GM12892 (cell line): ENCODE data around the gene PHYHIPL.

Experiments
- POLR2A ChIP-seq: IDR thresholded peaks from 2 replicates; pipeline ENCODE4 v1.6.1; 2011; ENCODE audit warnings: low read depth, low read length, control low read depth
- POLR2AphosphoS5 ChIP-seq: IDR thresholded peaks from 2 replicates; pipeline ENCODE4 v1.6.1; 2011; ENCODE audit warnings: low read depth, low read length, control low read depth
- TAF1 ChIP-seq: IDR thresholded peaks from 2 replicates; pipeline ENCODE4 v1.6.1; 2011; ENCODE audit warnings: low read depth, mild to moderate bottlenecking, control low read depth, low read length, borderline replicate concordance

DNA sequence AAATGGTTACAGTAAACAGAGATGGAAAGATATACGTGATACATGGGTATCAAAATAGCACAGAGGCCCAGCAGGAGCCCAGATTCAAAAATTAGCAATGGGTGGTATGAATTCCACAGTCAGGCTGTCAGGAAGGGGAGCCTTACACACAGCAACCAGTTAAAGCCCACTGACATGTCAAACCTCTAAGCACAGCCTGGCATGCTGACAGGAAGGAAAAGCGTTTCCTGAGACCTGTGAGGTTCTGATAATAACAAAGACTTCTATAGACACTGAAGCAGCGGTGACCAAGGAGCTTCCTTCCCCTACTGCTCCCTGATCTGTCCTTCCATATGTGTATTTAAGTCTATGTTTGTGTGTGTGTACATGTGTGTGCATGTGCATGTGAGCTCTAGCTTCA lies 89.9 kb downstream of the PHYHIPL start:
- TF ChIP-seq POLR2AphosphoS5, result no peak
- TF ChIP-seq POLR2A, result no peak
- no peak for TF ChIP-seq TAF1
